ENCODE measurements around the gene HDAC4. TPM values are rescaled to one million over a fixed set of nuclear protein-coding genes. Genes with fewer than 3 reads are reported as not detected.

The HDAC4 gene
- total and polyA plus RNA-seq, 10 of the 15 experiments (the other 5 are each of a cell fraction or from before 2014, with no cell fraction given) = 0.22 to 15.7 (median 4.8) TPM

- POLR2A ChIA-PET = no interaction called here
- Histone ChIP-seq H2AFZ (ENCODE audit: control insufficient read depth, low read depth, low read length) (no peak overlapping the region), H4K20me1 (ENCODE audit: control insufficient read depth, insufficient read depth) (no peaks in the 10 kb centered on the region), H3K27ac (ENCODE audit: control insufficient read depth, insufficient read depth) (no peak overlapping the region), H3K9me3 (replicated peaks; ENCODE audit: control insufficient read depth, insufficient read depth, low read length) (no peaks in the 10 kb centered on the region; the same call in 2 of the 3 replicates), H3K4me3 (no peak overlapping the region), H3K4me1 (ENCODE audit: control insufficient read depth, insufficient read depth, low read length) (no peaks in the 10 kb centered on the region), H3K27me3 (replicated peaks in 1 of 2; ENCODE audit: control insufficient read depth in 2 of 2, insufficient read depth in 2 of 2, low read length in 1 of 2) (peaks cover 0 to 5% of the 10 kb centered on the region in 2 experiments), H3K9ac (ENCODE audit: control insufficient read depth, insufficient read depth, low read length) (no peak overlapping the region), H3K36me3 (ENCODE audit: control insufficient read depth in 2 of 2, insufficient read depth in 2 of 2, low read length in 1 of 2) (no peaks in the 10 kb centered on the region), H3K4me2 (ENCODE audit: control insufficient read depth, insufficient read depth) (no peak overlapping the region), H3K79me2 (ENCODE audit: control insufficient read depth, insufficient read depth, low read length) (no peaks in the 10 kb centered on the region)
- BruUV-seq (replicated peaks) = no TSS peak
- RAD21 ChIA-PET (ENCODE audit: unreplicated experiment) = no interaction called here
- no peak for TF ChIP-seq HDAC6 (IDR thresholded peaks at IDR 0.05; ENCODE audit: unreplicated experiment)
- TF ChIP-seq SUZ12 (IDR thresholded peaks at IDR 0.05; ENCODE audit: unreplicated experiment) = no peak
- no peak for TF ChIP-seq TCF7 (IDR thresholded peaks at IDR 0.05; ENCODE audit: borderline replicate concordance)
- TF ChIP-seq SPI1 (IDR thresholded peaks at IDR 0.05; ENCODE audit: borderline replicate concordance, insufficient read depth, low read depth, low read length) = no peak
- TF ChIP-seq MLLT1 (IDR thresholded peaks at IDR 0.05) = no peak
- no peak for TF ChIP-seq NRF1 (conservative IDR thresholded peaks at IDR 0.05; ENCODE audit: low read depth, low read length)
- TF ChIP-seq JUNB (IDR thresholded peaks at IDR 0.05) = no peak
- TF ChIP-seq ZBTB33 (IDR thresholded peaks at IDR 0.05) = no peak
- no peak for TF ChIP-seq GATAD2B (conservative IDR thresholded peaks at IDR 0.05; ENCODE audit: low read depth)
- SMC1A ChIA-PET (ENCODE audit: uncharacterized antibody, unreplicated experiment) = no interaction called here
- intact Hi-C loops (cut with micrococcal nuclease; ENCODE audit: unreplicated experiment) = no loop called here
- in situ Hi-C loops (cut with MboI) = no loop called here
- ATAC-seq = no peak
- CTCF ChIA-PET = no interaction called here
- FAIRE-seq = no peak
- no peak for DNase-seq (ENCODE audit: low read depth, low spot score)
- 47% methylated on average over 6 of the region's 6 CpGs for whole genome bisulfite sequencing (ENCODE audit: insufficient coverage, insufficient replicate concordance, low lambda C conversion rate, missing lambda C conversion rate)
These were observed 387.2 kb downstream of the HDAC4 start for GRCh38 chr2:239013678-239013976.

Measured in GM12878 (cell line).